Skin epidermis (tissue), 12 donors: ENCODE data around the gene GNB1.
"Not testable (repeated sequence)": the region's sequence is repeated elsewhere in the genome, so short reads cannot be mapped to it uniquely, and the experiment has no call there.

Experiments
- H3K27ac ChIP-seq, 21 experiments: fragments of 200-600 bp; sonication (generic) in 11 of 21; one replicate each; pipeline ENCODE4 v1.5.0; 2020; ENCODE audit warnings: mild to moderate bottlenecking in 3 of 21, inconsistent platforms in 2 of 21, moderate library complexity in 2 of 21
- H3K4me3 ChIP-seq, 7 experiments: fragments of 200-600 bp; sonication (generic) in 2 of 7; one replicate each; pipeline ENCODE4 v1.5.0; 2020; ENCODE audit warnings: inconsistent platforms in 2 of 7, mild to moderate bottlenecking in 2 of 7, moderate library complexity in 1 of 7

GNB1 gene

GRCh38 chr1:1890506-1891348 lies at the start of gene GNB1:
TSS of gene GNB1 (minus strand) at chr1:1891087. CDS start at chr1:1825453, 65,634 bp downstream.
- peak within 1 kb of the TSS; percentile 84 to 99 (median 97) for H3K27ac ChIP-seq
- H3K4me3 ChIP-seq = peak within 1 kb of the TSS; percentile 57 to 92 (median 82)

- no peak overlapping the region for H3K27ac ChIP-seq
- H3K4me3 ChIP-seq = no peak overlapping the region
Measured at GRCh38 chr1:1940123-1940425, 49.2 kb upstream of the GNB1 start.

- H3K4me3 ChIP-seq = no peak overlapping the region
- no peak overlapping the region for H3K27ac ChIP-seq
Measured at GRCh38 chr1:1939296-1940122, 48.6 kb upstream of the GNB1 start.

DNA sequence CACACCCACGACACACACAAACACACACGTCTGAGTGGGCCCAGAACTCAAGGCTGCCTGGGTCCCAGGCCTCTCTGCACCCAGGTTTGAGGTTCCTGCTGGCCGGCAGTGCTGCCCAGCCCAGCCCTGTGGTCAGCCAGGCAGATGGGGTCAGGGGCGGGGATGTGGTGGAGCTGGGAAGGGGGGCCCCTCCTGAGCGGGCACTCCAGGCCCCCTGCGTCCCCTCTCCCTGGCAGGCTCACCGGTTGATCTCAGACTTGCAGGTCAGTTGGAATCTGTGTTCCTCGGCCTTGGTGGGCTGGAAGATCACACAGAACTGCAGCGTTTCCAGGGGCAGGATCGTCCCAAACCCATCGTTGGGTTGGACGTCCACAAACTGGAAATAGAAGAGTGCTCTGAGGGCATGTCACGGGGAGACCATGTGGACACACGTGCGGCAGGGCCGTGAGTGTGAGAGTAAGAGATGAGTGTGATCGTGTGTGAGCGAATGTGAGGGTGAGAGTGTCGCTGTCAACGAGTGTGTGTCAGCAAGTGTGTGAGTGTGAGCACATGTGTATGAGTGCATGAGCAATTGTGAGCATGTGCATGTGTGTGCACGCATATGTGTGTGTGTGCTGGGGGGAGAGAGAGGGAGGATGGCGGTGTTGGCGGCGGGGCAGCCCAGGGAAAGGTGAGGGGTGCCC lies 47.9 kb upstream of the GNB1 start:
- no peak overlapping the region for H3K4me3 ChIP-seq
- no peak overlapping the region for H3K27ac ChIP-seq

- no peak overlapping the region for H3K27ac ChIP-seq
- H3K4me3 ChIP-seq = no peak overlapping the region
Measured at GRCh38 chr1:1938276-1938573, 47.3 kb upstream of the GNB1 start.

DNA sequence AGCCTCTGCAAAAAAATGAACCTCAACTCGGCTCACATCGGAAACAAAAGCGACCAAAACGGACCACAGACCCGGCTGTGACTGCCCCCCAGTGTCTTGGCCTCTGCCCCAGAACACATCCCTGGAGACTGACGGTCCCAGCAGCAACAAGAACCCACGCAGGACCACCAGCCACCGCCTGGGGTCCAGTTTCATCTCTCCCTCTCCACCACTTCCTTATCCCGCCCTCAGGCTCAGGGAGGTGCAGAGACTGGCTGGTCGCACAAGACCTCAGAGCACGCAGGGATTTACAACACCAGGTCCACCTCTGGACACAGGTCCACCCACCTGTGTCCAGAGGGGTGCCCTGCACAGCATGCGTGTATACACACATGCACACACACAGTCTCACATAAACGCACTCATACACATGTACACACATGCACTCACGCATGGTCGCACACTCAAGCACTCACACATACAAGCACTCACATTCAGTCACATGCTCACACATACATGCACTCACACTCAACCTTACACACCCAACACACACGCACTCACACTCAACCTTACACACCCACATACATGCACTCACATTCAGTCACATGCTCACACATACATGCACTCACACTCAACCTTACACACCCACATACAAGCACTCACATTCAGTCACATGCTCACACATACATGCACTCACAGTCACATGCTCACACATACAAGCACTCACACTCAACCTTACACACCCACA lies 46.8 kb upstream of the GNB1 start:
- Histone ChIP-seq H3K27ac (no peak overlapping the region), H3K4me3 (no peak overlapping the region)

- H3K4me3 ChIP-seq = no peak overlapping the region
- no peak overlapping the region for H3K27ac ChIP-seq
Measured at GRCh38 chr1:1937061-1937460, 46.2 kb upstream of the GNB1 start.

DNA sequence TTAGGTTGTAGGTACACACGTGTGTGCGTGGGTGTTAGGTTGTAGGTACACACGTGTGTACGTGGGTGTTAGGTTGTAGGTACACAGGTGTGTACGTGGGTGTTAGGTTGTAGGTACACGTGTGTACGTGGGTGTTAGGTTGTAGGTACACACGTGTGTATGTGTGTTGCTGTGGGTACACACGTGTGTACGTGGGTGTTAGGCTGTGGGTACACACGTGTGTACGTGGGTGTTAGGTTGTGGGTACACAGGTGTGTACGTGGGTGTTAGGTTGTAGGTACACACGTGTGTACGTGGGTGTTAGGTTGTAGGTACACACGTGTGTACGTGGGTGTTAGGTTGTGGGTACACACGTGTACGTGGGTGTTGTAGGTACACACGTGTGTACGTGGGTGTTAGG lies 44.0 kb upstream of the GNB1 start:
- H3K4me3 ChIP-seq = not testable (repeated sequence)

DNA sequence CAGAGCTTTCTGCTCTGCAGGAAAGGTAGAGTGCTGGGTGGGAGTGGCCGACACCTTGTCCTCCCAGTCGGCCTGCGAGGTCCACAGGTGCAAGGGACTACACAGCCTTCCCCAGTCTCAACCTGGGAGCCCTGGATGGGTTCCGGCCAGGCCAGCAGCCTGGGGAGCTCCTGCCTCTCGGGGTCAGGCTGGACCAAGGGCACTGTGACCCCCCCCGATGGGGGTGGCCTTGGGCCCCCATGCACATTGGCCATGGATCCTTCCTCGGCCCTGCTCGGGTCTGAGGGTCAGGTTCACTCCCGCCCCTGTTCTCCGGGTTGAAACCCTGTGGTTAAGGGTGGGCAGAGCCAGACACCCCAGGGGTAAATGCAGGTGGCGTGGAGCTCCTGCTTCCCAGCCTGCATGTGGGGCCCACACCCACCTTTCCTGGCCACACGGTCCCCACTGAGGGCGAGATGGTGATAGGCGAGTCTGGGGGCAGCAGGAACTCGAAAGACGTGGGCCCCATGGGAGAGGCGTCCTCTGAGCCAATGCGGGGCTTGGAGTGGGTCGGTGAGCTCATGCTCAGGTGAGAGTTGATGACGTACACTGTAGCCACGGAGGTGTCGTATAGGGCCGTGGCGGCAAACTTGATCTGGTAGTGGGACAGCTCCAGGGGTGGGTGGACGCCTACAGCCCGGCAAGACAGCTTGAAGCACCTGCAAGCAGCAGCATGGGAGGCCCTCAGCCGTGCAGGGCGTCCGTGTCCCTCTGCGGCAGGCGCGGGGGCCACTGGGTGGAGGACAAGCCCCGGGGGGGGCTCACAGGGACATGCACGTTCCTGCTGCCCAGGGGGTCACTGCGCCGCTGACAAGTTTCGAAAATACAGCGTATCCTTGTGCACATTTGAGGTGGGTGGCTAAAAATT lies 39.0 kb upstream of the GNB1 start:
- Histone ChIP-seq H3K27ac (no peak overlapping the region), H3K4me3 (no peak overlapping the region)

More for the DNA sequence above, 44.0 kb upstream of the GNB1 start:
- H3K27ac ChIP-seq = not testable (repeated sequence)

DNA sequence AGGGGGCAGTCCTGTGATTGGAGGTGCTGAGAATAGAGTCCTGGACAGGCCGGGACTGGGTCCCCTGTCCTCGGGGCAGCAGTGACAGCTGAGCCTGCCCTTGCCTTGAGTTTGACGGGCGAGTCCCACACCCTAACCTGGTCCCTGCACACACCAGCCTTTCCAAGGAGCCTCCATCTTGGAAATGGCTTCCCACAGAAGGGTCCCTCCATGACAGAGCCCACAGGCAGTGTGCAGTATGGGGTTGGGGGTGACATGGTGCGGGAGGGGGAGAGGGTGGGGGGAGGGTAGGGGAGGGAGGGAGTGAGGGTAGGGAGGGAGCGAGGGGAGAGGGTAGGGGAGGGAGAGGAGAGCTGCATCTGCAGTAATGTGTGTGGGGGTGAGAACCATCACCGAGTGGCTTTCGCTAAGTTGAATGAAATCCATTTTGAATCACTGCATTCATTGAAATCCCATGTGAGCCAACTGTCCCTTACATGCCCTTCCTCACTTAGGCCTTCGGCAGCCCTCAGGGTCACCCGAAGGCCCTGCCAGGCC lies 38.3 kb upstream of the GNB1 start:
- Histone ChIP-seq H3K4me3 (no peak overlapping the region), H3K27ac (no peak overlapping the region)

DNA sequence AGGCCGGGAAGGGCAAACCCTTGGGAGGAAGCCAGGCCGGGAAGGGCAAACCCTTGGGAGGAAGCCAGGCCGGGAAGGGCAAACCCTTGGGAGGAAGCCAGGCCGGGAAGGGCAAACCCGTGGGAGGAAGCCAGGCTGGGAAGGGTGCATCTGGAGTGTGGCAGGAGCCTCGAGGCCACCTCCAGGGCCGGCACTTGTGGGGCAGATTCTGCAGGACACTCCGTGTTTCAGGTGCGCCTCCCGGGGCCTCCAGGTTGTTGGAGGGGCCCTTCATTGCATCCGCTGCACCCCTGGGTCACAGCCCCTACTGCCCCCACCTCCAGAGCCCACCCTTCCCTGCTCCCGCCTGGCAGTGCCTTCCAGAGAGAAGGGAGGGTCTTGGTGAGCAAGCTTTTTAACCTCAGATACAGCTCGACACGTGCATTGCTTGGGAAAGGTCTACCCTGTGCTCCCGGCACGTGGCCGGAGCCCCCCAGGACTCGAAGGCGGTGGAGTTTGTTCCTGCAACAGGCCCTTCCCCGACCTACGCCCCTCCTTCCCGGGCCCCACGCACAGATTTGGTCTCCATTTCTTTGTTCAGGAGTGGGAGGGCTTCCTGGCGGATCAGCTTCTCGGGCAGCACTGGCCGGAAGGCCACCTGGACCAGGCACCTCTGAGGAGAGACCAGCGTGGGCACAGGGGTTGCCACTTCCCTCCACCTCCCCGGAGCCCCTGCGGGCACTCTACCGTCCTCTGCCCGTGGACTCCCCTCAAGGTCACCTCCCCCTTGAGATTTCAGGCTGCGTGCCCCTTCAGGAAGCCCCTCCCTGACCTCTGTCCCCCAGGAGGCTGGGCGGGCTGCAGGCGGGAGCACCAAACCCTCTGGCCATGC lies 37.6 kb upstream of the GNB1 start:
- H3K4me3 ChIP-seq = no peak overlapping the region

GRCh38 chr1:1927751-1928150 lies 36.9 kb upstream of the GNB1 start:
- Histone ChIP-seq H3K4me3 (no peak overlapping the region), H3K27ac (no peak overlapping the region)

More for the DNA sequence above, 37.6 kb upstream of the GNB1 start:
- H3K27ac ChIP-seq = no peak overlapping the region

GRCh38 chr1:1926886-1927660 lies 36.2 kb upstream of the GNB1 start:
- no peak overlapping the region for H3K4me3 ChIP-seq
- H3K27ac ChIP-seq = no peak overlapping the region

GRCh38 chr1:1926346-1926811 lies 35.5 kb upstream of the GNB1 start:
- Histone ChIP-seq H3K27ac (no peak overlapping the region), H3K4me3 (no peak overlapping the region)

DNA sequence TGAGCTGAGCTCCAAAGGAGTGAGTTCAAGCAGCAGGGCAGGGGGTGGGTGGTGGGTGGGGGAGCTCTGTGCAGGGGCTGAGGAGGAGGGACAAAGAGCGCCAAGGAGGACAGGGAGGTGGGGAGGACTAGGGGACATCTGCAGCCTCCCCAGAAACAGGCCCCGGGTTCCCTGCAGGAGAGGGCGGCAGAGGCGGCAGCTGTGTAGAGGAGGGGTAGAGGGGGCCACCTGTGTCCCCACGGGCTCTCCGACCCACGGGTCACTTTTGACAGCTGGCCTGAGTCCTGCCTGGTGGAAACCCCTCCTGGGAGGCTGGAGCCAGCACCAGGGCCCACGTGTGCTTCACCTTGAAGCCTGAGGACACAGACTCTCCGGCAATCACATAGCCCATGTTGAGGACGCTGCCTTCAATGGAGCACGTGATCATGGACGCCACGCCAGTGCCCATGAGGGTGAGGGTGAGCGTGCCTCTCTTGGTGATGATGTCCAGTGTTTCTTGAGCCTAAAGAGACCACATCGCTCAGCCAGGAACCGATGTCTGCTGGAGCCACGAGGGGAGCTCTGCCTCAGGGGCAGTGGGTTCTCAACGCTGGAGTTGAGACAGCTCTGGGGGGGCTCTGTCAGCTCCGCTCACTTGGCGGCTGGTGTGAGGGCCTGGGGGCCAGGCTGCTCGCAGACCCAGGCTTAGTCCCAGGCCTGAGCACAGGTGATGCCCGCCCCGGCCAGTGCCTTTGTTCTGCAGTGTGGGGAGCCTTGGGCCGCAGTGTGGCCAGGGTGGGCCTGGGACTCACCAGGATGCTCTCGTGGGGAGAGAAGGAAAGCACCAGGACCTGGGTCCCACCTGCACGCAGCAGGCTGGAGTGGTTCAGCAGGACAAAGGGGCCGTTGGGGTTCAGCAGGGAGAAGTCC lies 34.8 kb upstream of the GNB1 start:
- no peak overlapping the region for H3K27ac ChIP-seq
- H3K4me3 ChIP-seq = no peak overlapping the region

DNA sequence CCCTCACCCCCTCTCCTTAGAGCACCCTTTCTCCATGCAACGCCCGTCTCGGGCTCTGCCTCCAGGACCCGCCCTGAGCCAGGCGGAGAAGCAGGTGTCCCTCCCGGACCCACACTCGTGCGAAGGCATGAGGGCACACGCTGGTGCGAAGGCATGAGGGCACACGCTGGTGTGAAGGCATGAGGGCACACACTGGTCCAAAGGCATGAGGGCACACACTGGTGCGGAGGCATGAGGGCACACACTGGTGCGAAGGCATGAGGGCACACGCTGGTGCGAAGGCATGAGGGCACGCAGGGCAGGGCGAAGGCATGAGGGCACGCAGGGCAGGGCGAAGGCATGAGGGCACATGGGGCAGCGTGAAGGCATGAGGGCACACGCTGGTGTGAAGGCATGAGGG lies 34.0 kb upstream of the GNB1 start:
- Histone ChIP-seq H3K27ac (no peak overlapping the region), H3K4me3 (no peak overlapping the region)
